ENCODE data around the gene PCDHA1.
"Not testable (repeated sequence)": the region's sequence is repeated elsewhere in the genome, so short reads cannot be mapped to it uniquely, and the experiment has no call there.

Gene PCDHA1

GRCh38 chr5:140796718-140797095 lies 10.8 kb downstream of the PCDHA1 start:
- intact Hi-C loops (cut with micrococcal nuclease) = no loop called here
- H3K27ac Mint-ChIP-seq = no peak overlapping the region
- H3K9me3 Mint-ChIP-seq = peaks cover 62% of the 10 kb centered on the region
- H3K4me3 Mint-ChIP-seq = no peak overlapping the region
- peaks cover 22% of the 10 kb centered on the region for H3K27me3 Mint-ChIP-seq
- H3K36me3 Mint-ChIP-seq (ENCODE audit: low read depth) = no peaks in the 10 kb centered on the region
- H3K4me1 Mint-ChIP-seq (ENCODE audit: low read depth) = no peaks in the 10 kb centered on the region

GRCh38 chr5:140800816-140801493 lies 15.0 kb downstream of the PCDHA1 start, which contains the start of gene PCDHA3:
Gene PCDHA3, plus strand, starts transcription at chr5:140801057.
- Mint-ChIP-seq H3K9me3 (peaks cover 62% of the 10 kb centered on the region), H3K36me3 (ENCODE audit: low read depth) (no peaks in the 10 kb centered on the region), H3K27ac (no peak within 1 kb of the TSS), H3K27me3 (peaks cover 30% of the 10 kb centered on the region), H3K4me3 (peak within 1 kb of the TSS; percentile 37), H3K4me1 (ENCODE audit: low read depth) (no peaks in the 10 kb centered on the region)
- intact Hi-C loops (cut with micrococcal nuclease) = no loop called here

GRCh38 chr5:140801494-140801841 lies 15.5 kb downstream of the PCDHA1 start:
- H3K9me3 Mint-ChIP-seq = peaks cover 57% of the 10 kb centered on the region
- H3K4me1 Mint-ChIP-seq (ENCODE audit: low read depth) = no peaks in the 10 kb centered on the region
- H3K27ac Mint-ChIP-seq = no peak overlapping the region
- H3K36me3 Mint-ChIP-seq (ENCODE audit: low read depth) = no peaks in the 10 kb centered on the region
- H3K27me3 Mint-ChIP-seq = peaks cover 26% of the 10 kb centered on the region
- intact Hi-C loops (cut with micrococcal nuclease) = no loop called here
- no peak overlapping the region for H3K4me3 Mint-ChIP-seq

GRCh38 chr5:140802381-140802780 lies 16.4 kb downstream of the PCDHA1 start:
- H3K4me1 Mint-ChIP-seq (ENCODE audit: low read depth); H3K4me3 Mint-ChIP-seq; H3K36me3 Mint-ChIP-seq (ENCODE audit: low read depth); H3K27ac Mint-ChIP-seq; intact Hi-C loops (cut with micrococcal nuclease): not testable (repeated sequence)
- peaks cover 50% of the 10 kb centered on the region for H3K9me3 Mint-ChIP-seq
- H3K27me3 Mint-ChIP-seq = peaks cover 29% of the 10 kb centered on the region

GRCh38 chr5:140802781-140803271 lies 16.9 kb downstream of the PCDHA1 start:
- no peaks in the 10 kb centered on the region for H3K4me1 Mint-ChIP-seq (ENCODE audit: low read depth)

GRCh38 chr5:140806834-140807775 lies 21.2 kb downstream of the PCDHA1 start, which contains the start of gene PCDHA4:
Gene PCDHA4, plus strand, starts transcription at chr5:140807068.
- H3K9me3 Mint-ChIP-seq = peaks cover 53% of the 10 kb centered on the region
- peaks cover 24% of the 10 kb centered on the region for H3K27me3 Mint-ChIP-seq
- no peak within 1 kb of the TSS for H3K4me3 Mint-ChIP-seq
- H3K36me3 Mint-ChIP-seq (ENCODE audit: low read depth) = no peaks in the 10 kb centered on the region
- no peaks in the 10 kb centered on the region for H3K4me1 Mint-ChIP-seq (ENCODE audit: low read depth)
- intact Hi-C loops (cut with micrococcal nuclease) = no loop called here
- H3K27ac Mint-ChIP-seq = no peak within 1 kb of the TSS

More at GRCh38 chr5:140802781-140803271, 16.9 kb downstream of the PCDHA1 start:
- peaks cover 29% of the 10 kb centered on the region for H3K27me3 Mint-ChIP-seq
- H3K27ac Mint-ChIP-seq = no peak overlapping the region
- no peaks in the 10 kb centered on the region for H3K36me3 Mint-ChIP-seq (ENCODE audit: low read depth)
- H3K4me3 Mint-ChIP-seq = no peak overlapping the region
- peaks cover 51% of the 10 kb centered on the region for H3K9me3 Mint-ChIP-seq
- intact Hi-C loops (cut with micrococcal nuclease) = no loop called here

GRCh38 chr5:140808241-140808888 lies 22.4 kb downstream of the PCDHA1 start:
- Mint-ChIP-seq H3K27me3 (peaks cover 11% of the 10 kb centered on the region), H3K9me3 (peaks cover 51% of the 10 kb centered on the region)
- H3K27ac Mint-ChIP-seq; intact Hi-C loops (cut with micrococcal nuclease); H3K36me3 Mint-ChIP-seq (ENCODE audit: low read depth); H3K4me1 Mint-ChIP-seq (ENCODE audit: low read depth); H3K4me3 Mint-ChIP-seq: not testable (repeated sequence)

GRCh38 chr5:140808889-140809291 lies 22.9 kb downstream of the PCDHA1 start:
- no peak overlapping the region for H3K4me3 Mint-ChIP-seq
- H3K9me3 Mint-ChIP-seq = peaks cover 45% of the 10 kb centered on the region
- intact Hi-C loops (cut with micrococcal nuclease) = no loop called here
- H3K27ac Mint-ChIP-seq = no peak overlapping the region
- peaks cover 11% of the 10 kb centered on the region for H3K27me3 Mint-ChIP-seq
- no peaks in the 10 kb centered on the region for H3K4me1 Mint-ChIP-seq (ENCODE audit: low read depth)
- no peaks in the 10 kb centered on the region for H3K36me3 Mint-ChIP-seq (ENCODE audit: low read depth)

- no peaks in the 10 kb centered on the region for H3K36me3 Mint-ChIP-seq (ENCODE audit: low read depth)
- H3K27me3 Mint-ChIP-seq = peaks cover 9% of the 10 kb centered on the region
- H3K9me3 Mint-ChIP-seq = peaks cover 33% of the 10 kb centered on the region
- intact Hi-C loops (cut with micrococcal nuclease) = no loop called here
- H3K27ac Mint-ChIP-seq = no peak within 1 kb of the TSS
- H3K4me3 Mint-ChIP-seq = no peak within 1 kb of the TSS
- H3K4me1 Mint-ChIP-seq (ENCODE audit: low read depth) = no peaks in the 10 kb centered on the region
These were observed 35.7 kb downstream of the PCDHA1 start, which contains the start of gene PCDHA5 for GRCh38 chr5:140821375-140822280. Gene PCDHA5, plus strand, starts transcription at chr5:140821613.

GRCh38 chr5:140822281-140822629 lies 36.3 kb downstream of the PCDHA1 start:
- Mint-ChIP-seq H3K27ac (no peak overlapping the region), H3K27me3 (peaks cover 12% of the 10 kb centered on the region), H3K4me3 (no peak overlapping the region), H3K4me1 (ENCODE audit: low read depth) (no peaks in the 10 kb centered on the region), H3K9me3 (peaks cover 38% of the 10 kb centered on the region), H3K36me3 (ENCODE audit: low read depth) (no peaks in the 10 kb centered on the region)
- intact Hi-C loops (cut with micrococcal nuclease) = no loop called here

GRCh38 chr5:140822969-140823368 lies 37.0 kb downstream of the PCDHA1 start:
- Mint-ChIP-seq H3K9me3 (peaks cover 44% of the 10 kb centered on the region), H3K27me3 (peaks cover 16% of the 10 kb centered on the region)
- H3K4me1 Mint-ChIP-seq (ENCODE audit: low read depth); H3K27ac Mint-ChIP-seq; H3K4me3 Mint-ChIP-seq; H3K36me3 Mint-ChIP-seq (ENCODE audit: low read depth); intact Hi-C loops (cut with micrococcal nuclease): not testable (repeated sequence)

- Mint-ChIP-seq H3K27me3 (peaks cover 21% of the 10 kb centered on the region), H3K9me3 (peaks cover 49% of the 10 kb centered on the region), H3K27ac (no peak overlapping the region), H3K4me3 (no peak overlapping the region), H3K4me1 (ENCODE audit: low read depth) (no peaks in the 10 kb centered on the region), H3K36me3 (ENCODE audit: low read depth) (no peaks in the 10 kb centered on the region)
- intact Hi-C loops (cut with micrococcal nuclease) = no loop called here
These were observed 37.5 kb downstream of the PCDHA1 start for GRCh38 chr5:140823475-140823874.

GRCh38 chr5:140827704-140828361 lies 41.9 kb downstream of the PCDHA1 start, which contains the start of gene PCDHA6:
Gene PCDHA6, plus strand, starts transcription at chr5:140827960. Its CDS starts 132 bp downstream, at chr5:140828092.
- H3K27me3 Mint-ChIP-seq = peaks cover 30% of the 10 kb centered on the region
- peaks cover 65% of the 10 kb centered on the region for H3K9me3 Mint-ChIP-seq
- intact Hi-C loops (cut with micrococcal nuclease) = no loop called here
- no peaks in the 10 kb centered on the region for H3K36me3 Mint-ChIP-seq (ENCODE audit: low read depth)
- no peak within 1 kb of the TSS for H3K4me3 Mint-ChIP-seq
- no peak within 1 kb of the TSS for H3K27ac Mint-ChIP-seq
- H3K4me1 Mint-ChIP-seq (ENCODE audit: low read depth) = no peaks in the 10 kb centered on the region

All from dendritic cell treated with granulocyte-macrophage colony-stimulating factor and Interleukin-4, amounts not matched to agents 40 ng/mL and 50 ng/mL, for 4 days (primary cell).